GM10248 (cell line): ENCODE data around the gene PIMREG.

Source experiments
- CTCF ChIA-PET: fragments of 300-600 bp; sonication (Branson Sonifier 250); formaldehyde crosslinking; extraction: SDS; loops from one replicate; lab custom pipeline; 2021; ENCODE audit warnings: antibody characterized with exemption; lab: Yijun Ruan, JAX
- POLR2A ChIA-PET: fragments of 350-650 bp; sonication (Branson Sonifier 250); formaldehyde crosslinking; extraction: SDS; loops from one replicate; lab custom pipeline; 2020; ENCODE audit warnings: antibody characterized with exemption; lab: Yijun Ruan, JAX
- DNase-seq: peaks from one replicate; pipeline ENCODE4 v3.0.0; 2012; ENCODE audit errors: extremely low spot score
- CTCF ChIP-seq: IDR thresholded peaks from 2 replicates; pipeline ENCODE4 v1.5.1; 2012; ENCODE audit warnings: mild to moderate bottlenecking, low read depth; ENCODE audit errors: extremely low read depth, missing control alignments, control extremely low read depth

PIMREG gene

GRCh38 chr17:6426356-6427101, 17.7 kb upstream of the PIMREG start:
- TF ChIP-seq CTCF: no peak
- no peak for DNase-seq
- ChIA-PET CTCF (interaction anchor here (1.5 to 1.7 kb wide), 3 partner anchors 9 to 831 kb away, joined by 3 to 5 read pairs (median 4); partner anchors contain the start of gene AIPL1), POLR2A (no interaction called here)

GRCh38 chr17:6427279-6427781, 16.9 kb upstream of the PIMREG start:
- ChIA-PET CTCF (interaction anchor here (1.5 kb wide), 1 partner anchor 832 kb away, joined by 3 read pairs; no protein-coding TSS in a partner anchor), POLR2A (no interaction called here)
- TF ChIP-seq CTCF: no peak
- peak; percentile 43 for DNase-seq

GRCh38 chr17:6428207-6428965, 15.9 kb upstream of the PIMREG start:
- POLR2A ChIA-PET: no interaction called here
- DNase-seq: no peak
- CTCF ChIA-PET: interaction anchor here (1.1 kb wide), 1 partner anchor 841 kb away, joined by 3 read pairs; no protein-coding TSS in a partner anchor
- no peak for TF ChIP-seq CTCF

- no peak for TF ChIP-seq CTCF
- DNase-seq: no peak
- ChIA-PET POLR2A (no interaction called here), CTCF (no interaction called here)
Observed at GRCh38 chr17:6429266-6429665, 15.0 kb upstream of the PIMREG start.

GRCh38 chr17:6430769-6431168, 13.5 kb upstream of the PIMREG start:
- ChIA-PET POLR2A (no interaction called here), CTCF (no interaction called here)
- DNase-seq: no peak
- no peak for TF ChIP-seq CTCF

GRCh38 chr17:6435051-6435450, 9.2 kb upstream of the PIMREG start, which contains the start of gene AIPL1:
TSS of gene AIPL1 (minus strand) at chr17:6435121. CDS start at chr17:6435104, 17 bp downstream.
- TF ChIP-seq CTCF: no peak
- no peak for DNase-seq
- ChIA-PET POLR2A (no interaction called here), CTCF (interaction anchor here (0.8 to 5.2 kb wide), 7 partner anchors 9 to 842 kb away, joined by 4 to 51 read pairs (median 18); partner anchors contain the start of gene PIMREG)
